GM21515 (cell line): ENCODE measurements around the gene RAB44.

Experiments used
- ATAC-seq: cut with Tn5 transposase; IDR thresholded peaks from one replicate; pipeline ENCODE4 v1.9.1; 2021; ENCODE audit not compliant: unreplicated experiment

The RAB44 gene

GRCh38 chr6:36727505-36728021 lies 29.9 kb downstream of the RAB44 start:
- no peak for ATAC-seq

- ATAC-seq = no peak
Observed at GRCh38 chr6:36728289-36729160, 30.9 kb downstream of the RAB44 start.

- ATAC-seq = no peak
Observed at GRCh38 chr6:36729161-36729524, 31.5 kb downstream of the RAB44 start.

GRCh38 chr6:36730424-36731380 lies 33.1 kb downstream of the RAB44 start:
- no peak for ATAC-seq

GRCh38 chr6:36731622-36732310 lies 34.1 kb downstream of the RAB44 start:
- ATAC-seq = no peak

GRCh38 chr6:36733300-36733699 lies 35.7 kb downstream of the RAB44 start:
- ATAC-seq = no peak

GRCh38 chr6:36734486-36735060 lies 36.9 kb downstream of the RAB44 start:
- no peak for ATAC-seq

GRCh38 chr6:36735110-36736071 lies 37.8 kb downstream of the RAB44 start:
- ATAC-seq = no peak

- ATAC-seq = no peak
Observed at GRCh38 chr6:36737043-36737785, 39.6 kb downstream of the RAB44 start.

GRCh38 chr6:36738108-36738507 lies 40.5 kb downstream of the RAB44 start:
- ATAC-seq = no peak

GRCh38 chr6:36739947-36740817 lies 42.6 kb downstream of the RAB44 start:
- ATAC-seq = no peak

GRCh38 chr6:36740818-36741179 lies 43.2 kb downstream of the RAB44 start:
- no peak for ATAC-seq

GRCh38 chr6:36742146-36742545 lies 44.5 kb downstream of the RAB44 start:
- no peak for ATAC-seq

GRCh38 chr6:36743032-36743431 lies 45.4 kb downstream of the RAB44 start:
- no peak for ATAC-seq

- ATAC-seq = no peak
Observed at GRCh38 chr6:36743538-36744303, 46.1 kb downstream of the RAB44 start.

- ATAC-seq = no peak
Observed at GRCh38 chr6:36744304-36744673, 46.7 kb downstream of the RAB44 start.

- no peak for ATAC-seq
Observed at GRCh38 chr6:36745283-36745682, 47.7 kb downstream of the RAB44 start.
